K562 (cell line): ENCODE data around the gene AAK1. TPM values are rescaled to one million over a fixed set of nuclear protein-coding genes. Genes with fewer than 3 reads are reported as not detected.

Source experiments
- EP300 ChIP-seq: IDR thresholded peaks from 2 replicates; pipeline ENCODE4 v1.6.1; 2012; ENCODE audit warnings: low read length, improper control_type of control experiment
- GTF2A2 ChIP-seq: IDR thresholded peaks from 2 replicates; pipeline ENCODE4 v1.6.1; 2016; ENCODE audit warnings: mild to moderate bottlenecking, missing genetic modification characterization, missing compliant biosample characterization
- KAT2B ChIP-seq: IDR thresholded peaks from one replicate; pipeline ENCODE4 v1.6.1; 2012; ENCODE audit warnings: low read depth, mild to moderate bottlenecking, control low read depth, inconsistent platforms, low read length, moderate library complexity
- LEF1 ChIP-seq: fragments of 450-650 bp; IDR thresholded peaks from 2 replicates; pipeline ENCODE4 v1.6.1; 2016; ENCODE audit warnings: mild to moderate bottlenecking
- MTF1 ChIP-seq: fragments of 250-450 bp; sonication (Bioruptor Pico); IDR thresholded peaks from 2 replicates; pipeline ENCODE4 v1.9.0; 2021; ENCODE audit warnings: moderate library complexity, mild to moderate bottlenecking, inconsistent platforms, borderline replicate concordance
- NCOA1 ChIP-seq: fragments of 450-650 bp; IDR thresholded peaks from 2 replicates; pipeline ENCODE4 v1.6.1; 2016; ENCODE audit warnings: low read depth
- NFXL1 ChIP-seq: fragments of 450-650 bp; formaldehyde crosslinking; IDR thresholded peaks from 2 replicates; pipeline ENCODE4 v1.4.0; 2021; ENCODE audit warnings: mild to moderate bottlenecking
- PHF21A ChIP-seq: fragments of 450-650 bp; IDR thresholded peaks from 2 replicates; pipeline ENCODE4 v1.6.1; 2017; ENCODE audit warnings: low read depth, borderline replicate concordance
- PHF8 ChIP-seq: fragments of 200-600 bp; sonication (generic); IDR thresholded peaks from 2 replicates; pipeline ENCODE4 v1.6.1; 2012; ENCODE audit warnings: mixed run types, mild to moderate bottlenecking, inconsistent platforms, low read length, moderate library complexity, borderline replicate concordance
- POLR2B ChIP-seq: fragments of 450-650 bp; IDR thresholded peaks from 2 replicates; pipeline ENCODE4 v1.6.1; 2018; ENCODE audit warnings: low read depth; ENCODE audit not compliant: partially characterized antibody
- STAG1 ChIP-seq: sonication (generic); formaldehyde crosslinking; IDR thresholded peaks from 2 replicates; pipeline ENCODE4 v1.5.0; 2020; ENCODE audit warnings: missing genetic modification reagents, borderline replicate concordance
- THRAP3 ChIP-seq: fragments of 450-650 bp; IDR thresholded peaks from 2 replicates; pipeline ENCODE4 v1.6.1; 2016; ENCODE audit warnings: mild to moderate bottlenecking, inconsistent platforms, borderline replicate concordance
- ZBED1 ChIP-seq: IDR thresholded peaks from 2 replicates; pipeline ENCODE4 v1.6.1; 2014
- ZFX ChIP-seq: sonication (generic); formaldehyde crosslinking; IDR thresholded peaks from 2 replicates; pipeline ENCODE4 v1.8.0; 2022; ENCODE audit warnings: mild to moderate bottlenecking, missing genetic modification reagents, moderate library complexity
- ZNF12 ChIP-seq: sonication (generic); formaldehyde crosslinking; IDR thresholded peaks from 2 replicates; pipeline ENCODE4 v1.4.0; 2020; ENCODE audit warnings: mild to moderate bottlenecking, missing genetic modification reagents
- ZNF280B ChIP-seq: fragments of 250-450 bp; sonication (Bioruptor Pico); IDR thresholded peaks from 2 replicates; pipeline ENCODE4 v1.5.1; 2021; ENCODE audit warnings: mild to moderate bottlenecking
- ZNF3 ChIP-seq: fragments of 250-450 bp; sonication (Bioruptor Pico); IDR thresholded peaks from 2 replicates; pipeline ENCODE4 v1.5.0; 2021; ENCODE audit warnings: mild to moderate bottlenecking, moderate library complexity
- ZNF445 ChIP-seq: fragments of 250-450 bp; sonication (Bioruptor Pico); IDR thresholded peaks from 2 replicates; pipeline ENCODE4 v1.4.0; 2020; ENCODE audit warnings: low read depth, mild to moderate bottlenecking, moderate library complexity
- ZNF75A ChIP-seq: fragments of 450-650 bp; formaldehyde crosslinking; IDR thresholded peaks from 2 replicates; pipeline ENCODE4 v1.4.0; 2020; ENCODE audit warnings: mild to moderate bottlenecking
- polyA plus RNA-seq, 8 experiments: library from polyadenylated mRNA; depleted of rRNA in 4 of 8; stranded (reverse) in 5 of 8; unstranded in 3 of 8; fragments of >200 nt; fragmentation: Nextera tagmentation in 2 of 8; fragmentation: Illumina TruSeq in 1 of 8; extraction: Ambion mirVana in 2 of 8; extraction: Trizol in 1 of 8; gene quantifications; 2 replicates each; pipeline versions ENCODE4 v1.2.1 to v1.2.3, GENCODE V29; 2011 to 2014; ENCODE audit warnings: inconsistent platforms in 1 of 8, missing spikeins in 1 of 8
- total RNA-seq, 7 experiments: library from RNA; depleted of rRNA in 6 of 7; stranded (reverse); fragments of >200 nt in 6 of 7; fragmentation: Illumina TruSeq in 2 of 7; extraction: Trizol in 2 of 7; gene quantifications; 2 replicates each; pipeline versions ENCODE4 v1.2.1 to v1.2.3, GENCODE V29; 2011 to 2021; ENCODE audit warnings: low replicate concordance in 1 of 7
- TF ChIP-seq, protein P1 (sequence below): fragments of 450-650 bp; formaldehyde crosslinking; IDR thresholded peaks from 2 replicates; pipeline ENCODE4 v1.4.0; 2020; ENCODE audit warnings: mild to moderate bottlenecking, moderate library complexity
- TF ChIP-seq, protein P2 (sequence below), 2 experiments: IDR thresholded peaks; 2 replicates each; pipeline ENCODE4 v1.6.1; 2012; ENCODE audit warnings: improper control_type of control experiment in 2 of 2, low read depth in 2 of 2, low read length in 2 of 2, borderline replicate concordance in 1 of 2

AAK1 gene
- total and polyA plus RNA-seq, 9 of the 15 experiments (the other 6 are each of a cell fraction or from before 2014, with no cell fraction given) = 0.89 to 17.1 (median 6.0) TPM

- no peak for TF ChIP-seq PHF21A
- TF ChIP-seq LEF1 = 0 out of 2 replicates have a peak, but pooled peaks have one; percentile 37
- TF ChIP-seq MTF1 = no peak
- no peak for TF ChIP-seq KAT2B
- TF ChIP-seq GTF2A2 (tag) = no peak
- TF ChIP-seq POLR2B = no peak
- TF ChIP-seq ZBED1 = no peak
- no peak for TF ChIP-seq ZFX (CRISPR knock-in tag)
- TF ChIP-seq PHF8 = no peak
- TF ChIP-seq THRAP3 = no peak
- no peak for TF ChIP-seq ZNF3 (CRISPR knock-in tag)
- no peak for TF ChIP-seq STAG1 (CRISPR knock-in tag)
- TF ChIP-seq, protein P1, sequence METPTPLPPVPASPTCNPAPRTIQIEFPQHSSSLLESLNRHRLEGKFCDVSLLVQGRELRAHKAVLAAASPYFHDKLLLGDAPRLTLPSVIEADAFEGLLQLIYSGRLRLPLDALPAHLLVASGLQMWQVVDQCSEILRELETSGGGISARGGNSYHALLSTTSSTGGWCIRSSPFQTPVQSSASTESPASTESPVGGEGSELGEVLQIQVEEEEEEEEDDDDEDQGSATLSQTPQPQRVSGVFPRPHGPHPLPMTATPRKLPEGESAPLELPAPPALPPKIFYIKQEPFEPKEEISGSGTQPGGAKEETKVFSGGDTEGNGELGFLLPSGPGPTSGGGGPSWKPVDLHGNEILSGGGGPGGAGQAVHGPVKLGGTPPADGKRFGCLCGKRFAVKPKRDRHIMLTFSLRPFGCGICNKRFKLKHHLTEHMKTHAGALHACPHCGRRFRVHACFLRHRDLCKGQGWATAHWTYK (CRISPR knock-in tag) = no peak
- no peak for TF ChIP-seq ZNF280B (CRISPR knock-in tag)
- TF ChIP-seq, protein P2, sequence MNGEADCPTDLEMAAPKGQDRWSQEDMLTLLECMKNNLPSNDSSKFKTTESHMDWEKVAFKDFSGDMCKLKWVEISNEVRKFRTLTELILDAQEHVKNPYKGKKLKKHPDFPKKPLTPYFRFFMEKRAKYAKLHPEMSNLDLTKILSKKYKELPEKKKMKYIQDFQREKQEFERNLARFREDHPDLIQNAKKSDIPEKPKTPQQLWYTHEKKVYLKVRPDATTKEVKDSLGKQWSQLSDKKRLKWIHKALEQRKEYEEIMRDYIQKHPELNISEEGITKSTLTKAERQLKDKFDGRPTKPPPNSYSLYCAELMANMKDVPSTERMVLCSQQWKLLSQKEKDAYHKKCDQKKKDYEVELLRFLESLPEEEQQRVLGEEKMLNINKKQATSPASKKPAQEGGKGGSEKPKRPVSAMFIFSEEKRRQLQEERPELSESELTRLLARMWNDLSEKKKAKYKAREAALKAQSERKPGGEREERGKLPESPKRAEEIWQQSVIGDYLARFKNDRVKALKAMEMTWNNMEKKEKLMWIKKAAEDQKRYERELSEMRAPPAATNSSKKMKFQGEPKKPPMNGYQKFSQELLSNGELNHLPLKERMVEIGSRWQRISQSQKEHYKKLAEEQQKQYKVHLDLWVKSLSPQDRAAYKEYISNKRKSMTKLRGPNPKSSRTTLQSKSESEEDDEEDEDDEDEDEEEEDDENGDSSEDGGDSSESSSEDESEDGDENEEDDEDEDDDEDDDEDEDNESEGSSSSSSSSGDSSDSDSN (IDR thresholded peaks at IDR 0.05; ENCODE audit: borderline replicate concordance in 1 of 2, low read depth in 2 of 2, low read length in 2 of 2) = no peak
- no peak for TF ChIP-seq NCOA1
- no peak for TF ChIP-seq ZNF75A
- TF ChIP-seq ZNF445 (CRISPR knock-in tag) = no peak
- TF ChIP-seq NFXL1 (CRISPR knock-in tag) = no peak
- TF ChIP-seq ZNF12 (CRISPR knock-in tag) = no peak
- 0 out of 2 replicates have a peak, but pooled peaks have one; percentile 21 for TF ChIP-seq EP300
These were observed 1.5 kb upstream of the AAK1 start (continued) for GRCh38 chr2:69645031-69645431.
